Measurements from ENCODE around the gene DEPDC5. TPM values are rescaled to one million over a fixed set of nuclear protein-coding genes. Genes with fewer than 3 reads are reported as not detected.

Gene DEPDC5
- total and polyA plus RNA-seq, 2 experiments from 2014 or later, result 6.3 to 7.6 TPM

- Histone ChIP-seq H3K9me3 (ENCODE audit: low read depth) (no peaks in the 10 kb centered on the region), H3K79me2 (ENCODE audit: insufficient read depth) (no peaks in the 10 kb centered on the region), H3K27ac (no peak overlapping the region), H3K36me3 (ENCODE audit: low read depth) (no peaks in the 10 kb centered on the region), H3K9ac (no peak overlapping the region), H3K4me1 (ENCODE audit: insufficient read depth) (peaks cover 3% of the 10 kb centered on the region; the same call in 1 of the 2 replicates), H3F3A (ENCODE audit: insufficient read depth) (no peaks in the 10 kb centered on the region), H3K4me3 (no peak overlapping the region), H3K9me2 (ENCODE audit: insufficient read depth) (no peaks in the 10 kb centered on the region), H2AFZ (no peak overlapping the region), H4K20me1 (ENCODE audit: insufficient read depth) (no peaks in the 10 kb centered on the region), H3K4me2 (ENCODE audit: unreplicated experiment) (no peak overlapping the region), H3K27me3 (replicated peaks; ENCODE audit: insufficient read depth) (no peaks in the 10 kb centered on the region)
- TF ChIP-seq EZH2phosphoT487 (IDR thresholded peaks at IDR 0.05; ENCODE audit: insufficient read depth, low read depth) (no peak), EZH2 (IDR thresholded peaks at IDR 0.05; ENCODE audit: insufficient read depth, poor library complexity, severe bottlenecking) (no peak)
- in situ Hi-C loops (cut with MboI), result no loop called here
- WGBS, 2 experiments (ENCODE audit: low coverage in 1 of 2, low lambda C conversion rate in 2 of 2, missing lambda C conversion rate in 2 of 2), result 95 to 98% methylated on average over 11 of the region's 11 CpGs
- DNase-seq, result peak; percentile 49
These were observed 107.5 kb downstream of the DEPDC5 start for GRCh38 chr22:31861226-31861840.

- no peak for DNase-seq
- Histone ChIP-seq H3K9ac (no peak overlapping the region), H3K27me3 (replicated peaks; ENCODE audit: insufficient read depth) (no peaks in the 10 kb centered on the region), H3K4me2 (ENCODE audit: unreplicated experiment) (no peak overlapping the region), H3K79me2 (ENCODE audit: insufficient read depth) (no peaks in the 10 kb centered on the region), H3K4me3 (no peak overlapping the region), H3K36me3 (ENCODE audit: low read depth) (no peaks in the 10 kb centered on the region), H3F3A (ENCODE audit: insufficient read depth) (0 out of 2 replicates have a peak, but pooled peaks cover 11% of the 10 kb centered on the region), H3K9me2 (ENCODE audit: insufficient read depth) (no peaks in the 10 kb centered on the region), H3K27ac (no peak overlapping the region), H2AFZ (no peak overlapping the region), H4K20me1 (ENCODE audit: insufficient read depth) (no peaks in the 10 kb centered on the region), H3K4me1 (ENCODE audit: insufficient read depth) (peaks cover 5% of the 10 kb centered on the region), H3K9me3 (ENCODE audit: low read depth) (no peaks in the 10 kb centered on the region)
- in situ Hi-C loops (cut with MboI), result no loop called here
- TF ChIP-seq EZH2 (IDR thresholded peaks at IDR 0.05; ENCODE audit: insufficient read depth, poor library complexity, severe bottlenecking) (no peak), EZH2phosphoT487 (IDR thresholded peaks at IDR 0.05; ENCODE audit: insufficient read depth, low read depth) (no peak)
- WGBS, 2 experiments (ENCODE audit: low coverage in 1 of 2, low lambda C conversion rate in 2 of 2, missing lambda C conversion rate in 2 of 2), result 68 to 73% methylated on average over 4 of the region's 4 CpGs
These were observed 113.1 kb downstream of the DEPDC5 start for GRCh38 chr22:31866918-31867317.

DNA sequence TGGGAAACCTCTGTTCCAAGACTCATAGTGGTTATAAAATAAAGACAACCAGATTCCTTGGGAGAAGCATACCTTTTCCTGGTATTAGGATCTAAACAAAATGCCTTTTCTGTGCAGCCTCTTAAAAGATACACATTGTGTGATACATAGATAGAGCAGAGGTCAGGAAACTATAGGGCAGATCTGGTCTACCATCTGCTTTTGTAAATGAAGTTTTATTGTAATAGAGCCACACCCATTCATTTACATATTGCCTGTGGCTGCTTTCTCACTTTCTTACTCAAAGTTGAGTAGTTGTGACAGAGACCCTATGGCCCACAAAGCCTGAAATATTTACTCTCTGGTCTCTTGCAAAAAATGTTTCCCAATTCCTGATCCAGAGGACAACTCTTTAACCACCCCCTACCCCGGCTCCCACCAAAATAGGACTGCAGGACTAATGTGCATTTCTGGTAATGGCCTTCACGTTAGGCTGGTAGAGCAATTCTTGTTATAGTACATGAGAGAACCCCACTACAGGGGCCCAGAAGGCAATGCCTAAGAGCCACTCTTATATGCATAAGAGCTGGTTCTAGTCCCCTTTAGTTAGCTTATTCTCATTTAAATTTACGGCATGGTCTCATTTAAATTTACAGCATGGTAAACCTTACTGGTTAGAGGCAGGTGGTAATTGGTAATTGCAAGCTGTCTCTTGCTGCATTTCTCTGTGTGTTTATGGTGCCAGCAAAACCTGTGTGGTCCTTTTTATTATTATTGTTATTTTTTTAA is 113.8 kb downstream of the DEPDC5 start:
- TF ChIP-seq EZH2phosphoT487 (IDR thresholded peaks at IDR 0.05; ENCODE audit: insufficient read depth, low read depth) (no peak), EZH2 (IDR thresholded peaks at IDR 0.05; ENCODE audit: insufficient read depth, poor library complexity, severe bottlenecking) (no peak)
- WGBS, 2 experiments (ENCODE audit: low coverage in 1 of 2, low lambda C conversion rate in 2 of 2, missing lambda C conversion rate in 2 of 2), result 89 to 94% methylated on average over 3 of the region's 3 CpGs
- Histone ChIP-seq H2AFZ (no peak overlapping the region), H3K36me3 (ENCODE audit: low read depth) (no peaks in the 10 kb centered on the region), H3K4me1 (ENCODE audit: insufficient read depth) (peaks cover 5% of the 10 kb centered on the region), H3K4me3 (no peak overlapping the region), H3K27me3 (replicated peaks; ENCODE audit: insufficient read depth) (no peaks in the 10 kb centered on the region), H3K79me2 (ENCODE audit: insufficient read depth) (no peaks in the 10 kb centered on the region), H3K9me3 (ENCODE audit: low read depth) (no peaks in the 10 kb centered on the region), H3F3A (ENCODE audit: insufficient read depth) (0 out of 2 replicates have a peak, but pooled peaks cover 11% of the 10 kb centered on the region), H4K20me1 (ENCODE audit: insufficient read depth) (no peaks in the 10 kb centered on the region), H3K9me2 (ENCODE audit: insufficient read depth) (no peaks in the 10 kb centered on the region), H3K9ac (no peak overlapping the region), H3K27ac (no peak overlapping the region), H3K4me2 (ENCODE audit: unreplicated experiment) (no peak overlapping the region)
- no peak for DNase-seq
- in situ Hi-C loops (cut with MboI), result no loop called here

GRCh38 chr22:31869739-31870138 is 115.9 kb downstream of the DEPDC5 start:
- in situ Hi-C loops (cut with MboI), result no loop called here
- Histone ChIP-seq H3K9me2 (ENCODE audit: insufficient read depth) (no peaks in the 10 kb centered on the region), H3K36me3 (ENCODE audit: low read depth) (peaks cover 4% of the 10 kb centered on the region; the same call in 1 of the 2 replicates), H3F3A (ENCODE audit: insufficient read depth) (0 out of 2 replicates have a peak, but pooled peaks cover 11% of the 10 kb centered on the region), H3K9ac (no peak overlapping the region), H3K27me3 (replicated peaks; ENCODE audit: insufficient read depth) (no peaks in the 10 kb centered on the region), H2AFZ (no peak overlapping the region), H3K4me2 (ENCODE audit: unreplicated experiment) (no peak overlapping the region), H3K79me2 (ENCODE audit: insufficient read depth) (no peaks in the 10 kb centered on the region), H3K9me3 (ENCODE audit: low read depth) (no peaks in the 10 kb centered on the region), H3K27ac (no peak overlapping the region), H3K4me3 (no peak overlapping the region), H3K4me1 (ENCODE audit: insufficient read depth) (peaks cover 5% of the 10 kb centered on the region), H4K20me1 (ENCODE audit: insufficient read depth) (no peaks in the 10 kb centered on the region)
- 84 to 86% methylated on average over 5 of the region's 5 CpGs for WGBS, 2 experiments (ENCODE audit: low coverage in 1 of 2, low lambda C conversion rate in 2 of 2, missing lambda C conversion rate in 2 of 2)
- TF ChIP-seq EZH2phosphoT487 (IDR thresholded peaks at IDR 0.05; ENCODE audit: insufficient read depth, low read depth) (no peak), EZH2 (IDR thresholded peaks at IDR 0.05; ENCODE audit: insufficient read depth, poor library complexity, severe bottlenecking) (no peak)
- DNase-seq, result no peak

Measured in GM23248 (cell line).